Activated CD4-positive, alpha-beta T cell treated with anti-CD3 and anti-CD28 coated beads, Interleukin-2, amount 10 ng/mL, durations not matched to agents 7 days and 5 days (primary cell): ENCODE results near the gene DENND1A. TPM values are rescaled to one million over a fixed set of nuclear protein-coding genes. Genes with fewer than 3 reads are reported as not detected.
"Not testable (repeated sequence)": the region's sequence is repeated elsewhere in the genome, so short reads cannot be mapped to it uniquely, and the experiment has no call there.

Experiments
- CTCF ChIA-PET: fragments of 350-600 bp; sonication (Branson Sonifier 250); formaldehyde crosslinking; loops from one replicate; lab custom pipeline; 2021; ENCODE audit warnings: antibody characterized with exemption; lab: Charles Lee
- POLR2A ChIA-PET: fragments of 350-600 bp; sonication (Branson Sonifier 250); formaldehyde crosslinking; loops from one replicate; lab custom pipeline; 2021; ENCODE audit warnings: antibody characterized with exemption; lab: Charles Lee
- DNase-seq: peaks from one replicate; pipeline ENCODE4 v3.0.0-alpha.2; 2020
- H3K27ac Mint-ChIP-seq: one replicate; pipeline ENCODE4 v1.8.0; 2021; ENCODE audit warnings: mild to moderate bottlenecking, moderate library complexity, mixed read lengths
- H3K27me3 Mint-ChIP-seq: one replicate; pipeline ENCODE4 v1.8.0; 2021; ENCODE audit warnings: mixed read lengths
- H3K36me3 Mint-ChIP-seq: one replicate; pipeline ENCODE4 v1.8.0; 2021; ENCODE audit warnings: low read depth, mixed read lengths
- H3K4me1 Mint-ChIP-seq: one replicate; pipeline ENCODE4 v1.8.0; 2021; ENCODE audit warnings: mixed read lengths
- H3K4me3 Mint-ChIP-seq: one replicate; pipeline ENCODE4 v1.8.0; 2021; ENCODE audit warnings: mild to moderate bottlenecking, moderate library complexity, mixed read lengths
- H3K9me3 Mint-ChIP-seq: one replicate; pipeline ENCODE4 v1.8.0; 2021; ENCODE audit warnings: mixed read lengths
- total RNA-seq, 2 experiments: library from RNA; stranded (reverse); gene quantifications; one replicate each; pipeline ENCODE4 v1.2.3, GENCODE V29; 2021

The DENND1A gene
- total RNA-seq, 2 experiments from 2014 or later, result 15.5 to 21.2 TPM

GRCh38 chr9:123338710-123339665, 590.9 kb downstream of the DENND1A start:
- H3K36me3 Mint-ChIP-seq, result no peaks in the 10 kb centered on the region
- peak overlapping the region; percentile 63 for H3K4me3 Mint-ChIP-seq
- peaks cover 32% of the 10 kb centered on the region for H3K4me1 Mint-ChIP-seq
- peak overlapping the region; percentile 90 for H3K27ac Mint-ChIP-seq
- ChIA-PET CTCF (interaction anchor here (0.6 to 5.9 kb wide), 9 partner anchors 8 to 605 kb away, joined by 3 to 38 read pairs (median 5); no protein-coding TSS in a partner anchor), POLR2A (no interaction called here)
- peak; percentile 47 for DNase-seq
- no peaks in the 10 kb centered on the region for H3K27me3 Mint-ChIP-seq
- no peaks in the 10 kb centered on the region for H3K9me3 Mint-ChIP-seq

- Mint-ChIP-seq H3K27ac (no peak overlapping the region), H3K4me1 (peaks cover 32% of the 10 kb centered on the region), H3K9me3 (no peaks in the 10 kb centered on the region), H3K36me3 (no peaks in the 10 kb centered on the region), H3K4me3 (no peak overlapping the region), H3K27me3 (no peaks in the 10 kb centered on the region)
- no peak for DNase-seq
- ChIA-PET CTCF (interaction anchor here (2.8 to 5.9 kb wide), 3 partner anchors 11 to 15 kb away, joined by 14 to 38 read pairs (median 19); no protein-coding TSS in a partner anchor), POLR2A (no interaction called here)
Measured at GRCh38 chr9:123337971-123338370, 592.0 kb downstream of the DENND1A start.

GRCh38 chr9:123336959-123337358, 593.0 kb downstream of the DENND1A start:
- POLR2A ChIA-PET, result no interaction called here

GRCh38 chr9:123336449-123336848, 593.5 kb downstream of the DENND1A start:
- Mint-ChIP-seq H3K4me3 (no peak overlapping the region), H3K27me3 (no peaks in the 10 kb centered on the region), H3K4me1 (peaks cover 32% of the 10 kb centered on the region), H3K9me3 (no peaks in the 10 kb centered on the region), H3K36me3 (no peaks in the 10 kb centered on the region), H3K27ac (no peak overlapping the region)
- POLR2A ChIA-PET, result no interaction called here
- no peak for DNase-seq
- CTCF ChIA-PET, result interaction anchor here (5.9 kb wide), 1 partner anchor 10 kb away, joined by 38 read pairs; no protein-coding TSS in a partner anchor

More at GRCh38 chr9:123336959-123337358, 593.0 kb downstream of the DENND1A start:
- CTCF ChIA-PET, result interaction anchor here (5.9 kb wide), 1 partner anchor 10 kb away, joined by 38 read pairs; no protein-coding TSS in a partner anchor
- Mint-ChIP-seq H3K27me3 (no peaks in the 10 kb centered on the region), H3K4me3 (no peak overlapping the region), H3K27ac (no peak overlapping the region), H3K4me1 (peaks cover 32% of the 10 kb centered on the region), H3K9me3 (no peaks in the 10 kb centered on the region), H3K36me3 (no peaks in the 10 kb centered on the region)
- no peak for DNase-seq

- peaks cover 28% of the 10 kb centered on the region for H3K4me1 Mint-ChIP-seq
- no peaks in the 10 kb centered on the region for H3K9me3 Mint-ChIP-seq
- no peak overlapping the region for H3K27ac Mint-ChIP-seq
- H3K27me3 Mint-ChIP-seq, result no peaks in the 10 kb centered on the region
- CTCF ChIA-PET, result interaction anchor here (5.9 kb wide), 1 partner anchor 9 kb away, joined by 38 read pairs; no protein-coding TSS in a partner anchor
- DNase-seq, result no peak
- no peak overlapping the region for H3K4me3 Mint-ChIP-seq
- POLR2A ChIA-PET, result no interaction called here
- no peaks in the 10 kb centered on the region for H3K36me3 Mint-ChIP-seq
Measured at GRCh38 chr9:123335986-123336329, 594.0 kb downstream of the DENND1A start.

- DNase-seq, result no peak
- H3K4me3 Mint-ChIP-seq, result no peak overlapping the region
- POLR2A ChIA-PET, result no interaction called here
- no peak overlapping the region for H3K27ac Mint-ChIP-seq
- H3K36me3 Mint-ChIP-seq, result no peaks in the 10 kb centered on the region
- peaks cover 23% of the 10 kb centered on the region for H3K4me1 Mint-ChIP-seq
- H3K27me3 Mint-ChIP-seq, result no peaks in the 10 kb centered on the region
- CTCF ChIA-PET, result interaction anchor here (5.9 kb wide), 1 partner anchor 9 kb away, joined by 38 read pairs; no protein-coding TSS in a partner anchor
- H3K9me3 Mint-ChIP-seq, result no peaks in the 10 kb centered on the region
Measured at GRCh38 chr9:123335193-123335985, 594.5 kb downstream of the DENND1A start.

- CTCF ChIA-PET, result no interaction called here
Measured at GRCh38 chr9:123334639-123335038, 595.3 kb downstream of the DENND1A start.

GRCh38 chr9:123333058-123333669, 596.8 kb downstream of the DENND1A start:
- CTCF ChIA-PET, POLR2A ChIA-PET: not testable (repeated sequence)

More at GRCh38 chr9:123334639-123335038, 595.3 kb downstream of the DENND1A start:
- Mint-ChIP-seq H3K27me3 (no peaks in the 10 kb centered on the region), H3K9me3 (no peaks in the 10 kb centered on the region), H3K36me3 (no peaks in the 10 kb centered on the region), H3K4me3 (no peak overlapping the region), H3K4me1 (peaks cover 16% of the 10 kb centered on the region), H3K27ac (no peak overlapping the region)
- POLR2A ChIA-PET, result no interaction called here
- DNase-seq, result no peak

GRCh38 chr9:123331346-123332060, 598.4 kb downstream of the DENND1A start:
- no peak for DNase-seq
- POLR2A ChIA-PET, result no interaction called here
- Mint-ChIP-seq H3K4me3 (no peak overlapping the region), H3K36me3 (no peaks in the 10 kb centered on the region), H3K27ac (no peak overlapping the region), H3K27me3 (no peaks in the 10 kb centered on the region), H3K4me1 (peaks cover 8% of the 10 kb centered on the region), H3K9me3 (no peaks in the 10 kb centered on the region)
- CTCF ChIA-PET, result interaction anchor here (0.6 to 1.1 kb wide), 3 partner anchors 8 to 513 kb away, joined by 3 to 4 read pairs (median 3); no protein-coding TSS in a partner anchor

More at GRCh38 chr9:123333058-123333669, 596.8 kb downstream of the DENND1A start:
- not testable (repeated sequence) for H3K27me3 Mint-ChIP-seq, H3K4me3 Mint-ChIP-seq, H3K9me3 Mint-ChIP-seq, DNase-seq, H3K27ac Mint-ChIP-seq, H3K36me3 Mint-ChIP-seq
- peaks cover 10% of the 10 kb centered on the region for H3K4me1 Mint-ChIP-seq
